Loucy (cell line): Measurements from ENCODE around the gene XRN2.

ENCODE experiments used
- H2AFZ ChIP-seq: fragments of 200-600 bp; sonication (generic); 2 replicates; pipeline ENCODE4 v1.6.0; 2016; ENCODE audit warnings: antibody characterized with exemption, mild to moderate bottlenecking, low read length, moderate library complexity
- H3F3A ChIP-seq: fragments of 200-600 bp; 2 replicates; pipeline ENCODE4 v1.6.0; 2016; ENCODE audit warnings: antibody characterized with exemption, low read depth, mild to moderate bottlenecking
- H3K27me3 ChIP-seq: fragments of 200-600 bp; sonication (generic); 2 replicates; pipeline ENCODE4 v1.6.1; 2014; ENCODE audit warnings: low read length, mild to moderate bottlenecking; ENCODE audit not compliant: insufficient read depth, poor library complexity, severe bottlenecking
- H3K36me3 ChIP-seq: fragments of 200-600 bp; sonication (generic); 2 replicates; pipeline ENCODE4 v1.6.1; 2016; ENCODE audit warnings: low read length; ENCODE audit not compliant: insufficient read depth
- H3K4me1 ChIP-seq: fragments of 200-600 bp; sonication (generic); 2 replicates; pipeline ENCODE4 v1.5.1; 2014; ENCODE audit warnings: low read length, mild to moderate bottlenecking; ENCODE audit not compliant: insufficient read depth, poor library complexity, severe bottlenecking
- H3K4me2 ChIP-seq: fragments of 200-600 bp; sonication (generic); 2 replicates; pipeline ENCODE4 v1.6.0; 2014; ENCODE audit warnings: antibody characterized with exemption, low read length, low read depth, mild to moderate bottlenecking; ENCODE audit not compliant: poor library complexity, severe bottlenecking
- H3K4me3 ChIP-seq: fragments of 200-600 bp; sonication (generic); 2 replicates; pipeline ENCODE4 v1.5.1; 2014; ENCODE audit warnings: low read length, mild to moderate bottlenecking, mixed read lengths; ENCODE audit not compliant: poor library complexity, severe bottlenecking
- H3K79me2 ChIP-seq: fragments of 200-600 bp; sonication (generic); 2 replicates; pipeline ENCODE4 v1.6.1; 2014; ENCODE audit warnings: low read length; ENCODE audit not compliant: insufficient read depth
- H3K9ac ChIP-seq: fragments of 200-600 bp; sonication (generic); 2 replicates; pipeline ENCODE4 v1.6.0; 2014; ENCODE audit warnings: mild to moderate bottlenecking, low read depth, low read length, moderate library complexity; ENCODE audit not compliant: poor library complexity, severe bottlenecking
- H3K9me2 ChIP-seq: fragments of 200-600 bp; sonication (generic); replicated peaks from 2 replicates; pipeline ENCODE4 v1.6.1; 2016; ENCODE audit warnings: low read depth, low read length, mixed read lengths
- H3K9me3 ChIP-seq: fragments of 200-600 bp; sonication (generic); 2 replicates; pipeline ENCODE4 v1.6.1; 2014; ENCODE audit warnings: mild to moderate bottlenecking, antibody characterized with exemption, low read length, low read depth; ENCODE audit not compliant: insufficient read depth
- H4K20me1 ChIP-seq: fragments of 200-600 bp; sonication (generic); 2 replicates; pipeline ENCODE4 v1.6.0; 2014; ENCODE audit warnings: antibody characterized with exemption, low read length, mild to moderate bottlenecking; ENCODE audit not compliant: insufficient read depth, poor library complexity, severe bottlenecking
- EZH2phosphoT487 ChIP-seq: fragments of 200-600 bp; IDR thresholded peaks from 2 replicates; pipeline ENCODE4 v1.6.1; 2018; ENCODE audit warnings: antibody characterized with exemption, mild to moderate bottlenecking, moderate library complexity, borderline replicate concordance
- TF ChIP-seq, protein P1 (sequence below): fragments of 200-600 bp; sonication (generic); conservative IDR thresholded peaks from 2 replicates; pipeline ENCODE4 v1.5.1; 2014; ENCODE audit warnings: mild to moderate bottlenecking, antibody characterized with exemption, low read length

XRN2 gene

DNA sequence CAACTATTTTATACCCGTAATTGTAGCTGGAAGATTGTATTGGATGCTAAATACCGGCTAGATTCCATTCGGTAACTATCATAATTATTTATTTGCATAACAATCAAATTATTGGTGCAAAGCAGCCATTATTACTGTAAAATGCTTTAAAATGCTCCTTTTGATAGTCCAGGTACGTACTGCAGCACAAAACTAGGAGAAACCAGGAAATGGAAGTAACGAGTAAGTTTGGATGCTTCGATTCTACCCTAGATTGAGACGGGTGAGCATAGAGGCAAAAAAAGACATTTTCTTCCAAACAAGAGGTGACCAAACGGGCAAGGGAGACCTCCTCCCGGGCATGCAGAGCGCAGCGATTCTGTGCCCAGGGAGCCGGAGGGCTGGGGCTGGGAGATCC, 469 bp upstream of the XRN2 start:
- Histone ChIP-seq H3K9me3 (no peaks in the 10 kb centered on the region), H3K9ac (peak overlapping the region; percentile 96), H3K4me2 (peak overlapping the region; percentile 98), H2AFZ (peak overlapping the region; percentile 85), H3K9me2 (no peaks in the 10 kb centered on the region), H4K20me1 (peaks cover 16% of the 10 kb centered on the region), H3K27me3 (no peaks in the 10 kb centered on the region), H3K4me3 (peak overlapping the region; percentile 96), H3K36me3 (no peaks in the 10 kb centered on the region), H3K79me2 (peaks cover 27% of the 10 kb centered on the region), H3F3A (no peaks in the 10 kb centered on the region), H3K4me1 (peaks cover 19% of the 10 kb centered on the region)
- TF ChIP-seq EZH2phosphoT487: no peak
- TF ChIP-seq, protein P1, sequence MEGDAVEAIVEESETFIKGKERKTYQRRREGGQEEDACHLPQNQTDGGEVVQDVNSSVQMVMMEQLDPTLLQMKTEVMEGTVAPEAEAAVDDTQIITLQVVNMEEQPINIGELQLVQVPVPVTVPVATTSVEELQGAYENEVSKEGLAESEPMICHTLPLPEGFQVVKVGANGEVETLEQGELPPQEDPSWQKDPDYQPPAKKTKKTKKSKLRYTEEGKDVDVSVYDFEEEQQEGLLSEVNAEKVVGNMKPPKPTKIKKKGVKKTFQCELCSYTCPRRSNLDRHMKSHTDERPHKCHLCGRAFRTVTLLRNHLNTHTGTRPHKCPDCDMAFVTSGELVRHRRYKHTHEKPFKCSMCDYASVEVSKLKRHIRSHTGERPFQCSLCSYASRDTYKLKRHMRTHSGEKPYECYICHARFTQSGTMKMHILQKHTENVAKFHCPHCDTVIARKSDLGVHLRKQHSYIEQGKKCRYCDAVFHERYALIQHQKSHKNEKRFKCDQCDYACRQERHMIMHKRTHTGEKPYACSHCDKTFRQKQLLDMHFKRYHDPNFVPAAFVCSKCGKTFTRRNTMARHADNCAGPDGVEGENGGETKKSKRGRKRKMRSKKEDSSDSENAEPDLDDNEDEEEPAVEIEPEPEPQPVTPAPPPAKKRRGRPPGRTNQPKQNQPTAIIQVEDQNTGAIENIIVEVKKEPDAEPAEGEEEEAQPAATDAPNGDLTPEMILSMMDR: no peak

- Histone ChIP-seq H3K9me3 (no peaks in the 10 kb centered on the region), H3K4me2 (peak overlapping the region; percentile 90), H3K4me1 (peaks cover 25% of the 10 kb centered on the region), H2AFZ (peak overlapping the region; percentile 85), H3K9ac (peak overlapping the region; percentile 96), H3F3A (no peaks in the 10 kb centered on the region), H3K79me2 (peaks cover 39% of the 10 kb centered on the region), H3K9me2 (no peaks in the 10 kb centered on the region), H3K36me3 (no peaks in the 10 kb centered on the region), H4K20me1 (peaks cover 27% of the 10 kb centered on the region), H3K4me3 (peak overlapping the region; percentile 96), H3K27me3 (no peaks in the 10 kb centered on the region)
- no peak for TF ChIP-seq EZH2phosphoT487
Observed at GRCh38 chr20:21303872-21304586, 898 bp downstream of the XRN2 start.

- H3K36me3 ChIP-seq: no peaks in the 10 kb centered on the region
- no peaks in the 10 kb centered on the region for H3K9me3 ChIP-seq
- H2AFZ ChIP-seq: no peak overlapping the region
- H4K20me1 ChIP-seq: peaks cover 69% of the 10 kb centered on the region
- no peaks in the 10 kb centered on the region for H3K27me3 ChIP-seq
- H3K4me1 ChIP-seq: peaks cover 44% of the 10 kb centered on the region
- TF ChIP-seq EZH2phosphoT487: no peak
- TF ChIP-seq, protein P1: no peak
- H3K4me2 ChIP-seq: peak overlapping the region; percentile 55
- H3F3A ChIP-seq: no peaks in the 10 kb centered on the region
- H3K4me3 ChIP-seq: peak overlapping the region; percentile 56
- H3K9me2 ChIP-seq: no peaks in the 10 kb centered on the region
- H3K79me2 ChIP-seq: peaks cover 74% of the 10 kb centered on the region
- no peak overlapping the region for H3K9ac ChIP-seq
Observed at GRCh38 chr20:21308340-21308739, 5.2 kb downstream of the XRN2 start.
